ENCODE results near the gene CASKIN2. TPM values are rescaled to one million over a fixed set of nuclear protein-coding genes. Genes with fewer than 3 reads are reported as not detected.

CASKIN2 gene
- total RNA-seq, 1 donor: 8.0 TPM

- DNase-seq (ENCODE audit: low read depth): no peak
- TF ChIP-seq CTCF (IDR thresholded peaks at IDR 0.05; ENCODE audit: insufficient read depth, low read length): no peak
- H3K4me3 ChIP-seq (ENCODE audit: low read depth, low read length): no peak overlapping the region
Measured at GRCh38 chr17:75511270-75511609, 4.1 kb downstream of the CASKIN2 start.

DNA sequence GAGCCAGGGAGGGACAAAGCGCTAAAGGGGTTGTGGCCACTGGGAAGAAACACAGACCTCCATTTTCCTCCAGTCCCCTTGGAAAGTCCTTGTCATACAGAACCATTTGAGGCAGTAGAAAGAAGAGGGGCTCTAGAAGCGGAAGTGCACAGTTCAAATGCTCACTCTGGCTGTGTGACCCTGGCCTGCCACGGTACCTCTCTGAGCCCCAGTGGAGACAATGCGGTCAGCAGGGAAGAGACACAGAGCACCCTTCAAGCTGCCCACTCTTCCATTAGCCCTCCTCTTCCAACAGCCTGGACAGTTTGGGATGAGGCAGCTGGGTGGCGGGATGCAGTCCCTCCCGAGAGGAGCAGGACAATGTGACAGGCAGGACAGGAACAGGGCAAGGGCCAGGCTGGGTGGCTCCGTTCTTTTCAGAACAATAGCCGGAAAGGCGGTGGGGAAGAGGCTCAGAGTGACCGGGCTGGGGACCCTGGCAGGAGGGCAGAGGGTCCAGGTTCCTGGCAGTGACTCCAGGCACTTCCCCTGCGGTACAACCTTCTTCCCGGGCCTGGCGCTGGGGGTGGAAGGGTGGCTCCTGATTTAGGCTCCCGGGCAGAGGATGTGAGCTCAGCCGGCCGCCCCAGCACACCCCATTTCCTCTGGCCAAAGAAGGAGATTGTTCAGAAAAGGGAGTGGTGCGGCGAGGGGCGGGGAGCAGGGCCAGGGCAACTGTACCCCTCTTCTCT lies 5.6 kb downstream of the CASKIN2 start:
- no peak overlapping the region for H3K4me3 ChIP-seq (ENCODE audit: low read depth, low read length)
- DNase-seq (ENCODE audit: low read depth): no peak
- no peak for TF ChIP-seq CTCF (IDR thresholded peaks at IDR 0.05; ENCODE audit: insufficient read depth, low read length)

GRCh38 chr17:75508931-75509361 lies 6.4 kb downstream of the CASKIN2 start:
- H3K4me3 ChIP-seq (ENCODE audit: low read depth, low read length): no peak overlapping the region
- no peak for TF ChIP-seq CTCF (IDR thresholded peaks at IDR 0.05; ENCODE audit: insufficient read depth, low read length)
- no peak for DNase-seq (ENCODE audit: low read depth)

DNA sequence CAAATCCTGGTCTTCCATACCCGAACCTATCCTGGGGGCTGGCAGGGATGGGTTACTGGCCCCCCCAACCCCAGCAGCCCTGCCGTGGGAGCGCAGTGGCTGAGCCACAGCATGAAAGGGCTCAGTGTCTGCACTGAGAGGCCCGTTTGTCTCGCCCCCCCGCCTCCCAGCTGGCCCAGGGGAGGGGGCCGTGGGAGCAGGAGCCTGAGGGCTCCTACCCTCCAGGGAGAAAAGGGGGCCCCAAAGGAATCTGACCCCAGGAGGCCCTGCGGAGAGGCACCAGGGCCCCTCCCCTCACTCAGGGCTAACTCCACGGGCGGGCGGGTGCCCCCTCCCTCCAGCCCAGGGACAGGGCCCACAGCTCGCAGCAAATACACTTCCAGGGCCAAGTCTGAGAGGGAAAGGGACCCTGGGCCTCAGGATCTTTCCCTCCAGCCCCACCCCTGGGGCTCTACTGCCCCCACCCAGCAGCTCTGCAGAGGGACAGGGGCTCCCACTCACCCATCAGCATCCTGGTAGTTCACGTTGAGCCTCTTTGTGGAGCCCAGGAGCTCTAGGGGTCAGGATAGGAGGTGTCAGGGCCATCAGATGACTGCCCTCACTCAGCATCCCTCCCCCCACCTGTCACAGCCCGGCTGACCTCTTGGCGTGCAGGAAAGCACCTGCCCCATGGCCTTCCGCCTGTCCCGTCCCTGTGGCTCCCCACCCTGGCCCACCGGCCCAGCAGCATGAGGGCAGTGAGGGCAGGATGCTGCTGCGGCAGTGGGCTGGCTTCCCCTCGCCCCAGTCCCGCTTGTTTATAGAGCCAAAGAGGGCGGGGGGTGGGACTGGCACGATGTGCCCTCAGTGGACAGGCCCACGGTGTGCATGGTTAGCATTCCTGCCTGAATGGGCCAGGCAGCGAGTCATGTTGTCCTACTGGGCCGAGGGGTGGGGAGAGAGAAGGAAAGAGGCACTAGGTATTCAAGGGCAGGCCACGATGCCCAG lies 7.3 kb downstream of the CASKIN2 start:
- TF ChIP-seq CTCF (IDR thresholded peaks at IDR 0.05; ENCODE audit: insufficient read depth, low read length): no peak
- H3K4me3 ChIP-seq (ENCODE audit: low read depth, low read length): no peak overlapping the region
- DNase-seq (ENCODE audit: low read depth): no peak

- no peak overlapping the region for H3K4me3 ChIP-seq (ENCODE audit: low read depth, low read length)
- DNase-seq (ENCODE audit: low read depth): no peak
- TF ChIP-seq CTCF (IDR thresholded peaks at IDR 0.05; ENCODE audit: insufficient read depth, low read length): no peak
Measured at GRCh38 chr17:75506888-75507287, 8.4 kb downstream of the CASKIN2 start.

DNA sequence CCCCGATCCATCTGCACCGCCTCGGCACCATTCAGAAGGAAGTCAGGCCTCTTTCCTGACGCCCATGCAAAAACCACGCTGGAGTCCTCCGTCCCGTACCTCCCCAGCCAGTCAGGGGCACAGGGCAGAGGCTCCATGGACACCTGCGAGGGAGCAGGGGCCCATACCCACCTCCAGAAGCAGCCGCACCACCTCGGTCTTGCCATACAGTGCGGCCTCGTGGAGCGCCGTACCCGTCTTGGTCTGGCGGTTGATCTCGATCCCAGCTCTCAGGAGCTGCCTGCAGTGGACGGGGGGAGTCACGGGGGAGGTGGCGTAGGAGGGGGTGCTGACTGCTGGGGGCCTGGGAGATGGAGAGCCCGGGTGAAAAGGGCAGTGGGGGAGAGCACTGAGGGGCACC lies 9.2 kb downstream of the CASKIN2 start:
- no peak overlapping the region for H3K4me3 ChIP-seq (ENCODE audit: low read depth, low read length)
- TF ChIP-seq CTCF (IDR thresholded peaks at IDR 0.05; ENCODE audit: insufficient read depth, low read length): no peak
- DNase-seq (ENCODE audit: low read depth): no peak

Measured in fibroblast of the aortic adventitia (primary cell).